GM12801 (cell line): Measurements from ENCODE around the gene FOXC2.
A peak's percentile ranks its signal among the peaks of the same experiment; 100 is the strongest.

Source experiments
- CTCF ChIP-seq: IDR thresholded peaks from one replicate; pipeline ENCODE4 v1.5.1; 2011; ENCODE audit warnings: control low read depth; ENCODE audit not compliant: insufficient read length; ENCODE audit errors: extremely low read depth

The FOXC2 gene

GRCh38 chr16:86559802-86560305 is 6.8 kb upstream of the FOXC2 start:
- no peak for TF ChIP-seq CTCF

DNA sequence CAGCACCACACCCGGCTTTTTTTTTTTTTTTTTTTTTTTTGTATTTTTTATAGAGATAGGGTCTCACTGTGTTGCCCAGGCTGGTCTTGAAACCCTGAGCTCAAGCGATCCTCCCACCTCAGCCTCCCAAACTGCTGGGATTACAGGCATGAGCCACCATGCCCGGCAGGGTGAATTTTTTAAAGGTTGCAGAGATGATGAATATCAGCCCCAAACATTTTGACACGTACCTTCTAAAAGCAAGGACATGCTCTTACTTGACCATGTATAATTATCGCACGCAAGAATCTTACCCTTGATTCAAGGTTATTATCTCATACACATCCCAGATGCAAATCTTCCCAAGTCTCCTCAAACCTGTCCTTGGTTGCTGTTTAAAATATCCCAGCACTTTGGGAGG is 4.3 kb upstream of the FOXC2 start:
- TF ChIP-seq CTCF: no peak

DNA sequence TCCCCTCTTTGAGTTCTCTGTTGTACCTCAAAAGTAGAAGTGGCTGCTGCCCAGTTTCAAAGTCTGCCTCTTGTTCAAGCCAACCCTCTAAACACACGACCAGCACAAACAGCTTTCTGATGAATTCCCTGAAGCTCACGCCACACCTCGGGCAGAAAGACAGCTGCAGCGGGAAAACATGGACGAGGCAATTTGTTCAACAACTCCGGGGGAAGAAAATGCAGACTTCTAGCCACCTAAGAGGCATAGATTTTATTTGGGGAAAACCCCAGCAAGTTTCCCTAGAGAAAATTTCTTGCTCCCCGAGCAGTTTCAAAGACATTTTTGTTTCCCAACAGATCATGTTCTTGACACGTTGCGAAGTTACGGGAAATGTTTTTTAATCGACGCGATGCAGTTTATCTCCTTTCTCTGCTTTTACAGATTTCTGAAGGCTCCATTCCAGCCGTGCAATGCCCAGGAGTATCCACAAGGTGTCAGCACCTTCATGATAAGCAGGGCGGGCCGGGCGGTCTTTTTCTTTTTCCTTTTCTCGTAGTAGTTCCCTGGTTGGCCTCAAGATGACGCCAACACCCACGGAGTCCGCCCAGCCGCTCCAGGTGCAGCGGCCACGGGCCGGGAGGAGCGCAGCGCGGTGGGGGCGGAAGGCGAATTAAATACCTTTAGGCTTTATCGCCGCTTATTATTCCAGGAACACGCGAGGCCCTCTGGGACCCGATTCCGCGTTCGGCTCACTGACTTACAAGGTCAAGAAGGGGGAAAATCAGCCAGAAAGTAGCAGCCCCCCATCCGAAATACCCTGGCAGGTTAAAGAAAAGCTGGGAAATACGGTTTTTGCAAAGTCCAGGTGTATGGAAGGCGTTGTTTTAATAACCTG is 2.9 kb upstream of the FOXC2 start:
- TF ChIP-seq CTCF: peak; percentile 85

DNA sequence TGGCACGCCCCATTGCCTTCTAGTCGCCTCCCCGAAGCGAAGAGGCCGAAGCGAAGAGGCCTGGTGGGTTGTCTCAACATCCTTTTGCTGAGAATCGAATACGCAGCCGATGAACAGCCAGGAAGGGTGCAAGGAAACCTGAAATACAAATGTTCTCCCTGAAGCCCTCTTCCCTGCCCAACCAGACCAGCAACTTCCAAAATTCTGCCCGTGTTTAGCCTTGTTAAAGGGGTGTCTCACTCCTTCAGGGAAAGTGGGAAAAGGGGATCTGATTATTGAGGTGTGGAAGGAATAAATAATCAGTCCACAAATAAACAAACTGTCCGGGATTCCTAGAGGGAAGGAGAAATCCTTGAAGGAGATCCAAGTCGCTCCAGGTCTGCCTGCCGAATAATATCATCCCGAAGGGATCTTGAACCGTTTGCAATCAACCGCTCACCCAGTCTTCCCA is 1.4 kb upstream of the FOXC2 start:
- TF ChIP-seq CTCF: no peak

DNA sequence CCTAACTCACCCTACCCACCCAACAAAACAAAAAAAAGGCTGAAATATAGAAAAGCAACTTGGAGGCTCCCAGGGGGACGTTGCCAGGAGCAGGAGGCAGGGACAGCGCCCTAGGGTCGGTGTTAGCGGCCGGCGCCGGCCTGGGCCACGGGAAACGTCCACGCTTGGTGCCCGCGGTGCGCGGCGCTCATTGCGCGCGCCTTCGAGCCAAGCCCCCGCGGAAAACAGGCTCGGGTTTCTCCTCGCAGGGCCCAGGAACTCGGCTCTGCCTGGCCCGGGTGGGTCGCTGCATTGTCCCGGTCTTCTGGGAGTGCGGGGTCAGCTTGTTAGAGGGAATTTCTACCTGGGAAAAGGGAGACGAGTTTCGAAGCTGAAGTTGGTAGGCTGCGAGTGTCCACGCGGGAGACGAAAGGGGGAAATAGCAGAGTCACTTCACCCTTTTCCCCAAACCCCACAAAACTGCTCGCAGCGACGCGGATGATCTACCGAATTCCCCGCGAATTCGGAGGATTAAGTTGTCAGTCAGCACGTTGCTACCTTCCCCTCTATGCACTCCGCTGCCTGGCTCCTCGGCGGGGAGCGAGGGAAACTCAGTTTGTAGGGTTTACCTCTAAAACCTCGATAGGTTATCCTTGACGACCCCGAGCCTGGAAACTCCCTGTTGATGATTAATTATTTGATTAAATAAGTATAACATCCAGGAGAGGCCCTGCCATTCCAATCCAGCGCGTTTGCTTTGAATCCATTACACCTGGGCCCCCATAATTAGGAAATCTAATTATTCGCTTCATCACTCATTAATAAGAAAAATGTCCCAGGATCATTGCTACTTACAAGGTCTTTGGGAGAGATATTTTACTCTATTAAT is 751 bp upstream of the FOXC2 start:
- TF ChIP-seq CTCF: no peak

DNA sequence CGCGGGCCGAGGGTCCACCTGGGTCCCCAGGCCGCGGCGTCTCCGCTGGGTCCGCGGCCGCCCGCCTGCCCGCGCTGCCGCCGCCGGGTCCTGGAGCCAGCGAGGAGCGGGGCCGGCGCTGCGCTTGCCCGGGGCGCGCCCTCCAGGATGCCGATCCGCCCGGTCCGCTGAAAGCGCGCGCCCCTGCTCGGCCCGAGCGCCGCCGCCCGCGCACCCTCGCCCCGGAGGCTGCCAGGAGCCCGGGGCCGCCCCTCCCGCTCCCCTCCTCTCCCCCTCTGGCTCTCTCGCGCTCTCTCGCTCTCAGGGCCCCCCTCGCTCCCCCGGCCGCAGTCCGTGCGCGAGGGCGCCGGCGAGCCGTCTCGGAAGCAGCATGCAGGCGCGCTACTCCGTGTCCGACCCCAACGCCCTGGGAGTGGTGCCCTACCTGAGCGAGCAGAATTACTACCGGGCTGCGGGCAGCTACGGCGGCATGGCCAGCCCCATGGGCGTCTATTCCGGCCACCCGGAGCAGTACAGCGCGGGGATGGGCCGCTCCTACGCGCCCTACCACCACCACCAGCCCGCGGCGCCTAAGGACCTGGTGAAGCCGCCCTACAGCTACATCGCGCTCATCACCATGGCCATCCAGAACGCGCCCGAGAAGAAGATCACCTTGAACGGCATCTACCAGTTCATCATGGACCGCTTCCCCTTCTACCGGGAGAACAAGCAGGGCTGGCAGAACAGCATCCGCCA is 504 bp downstream of the FOXC2 start:
- TF ChIP-seq CTCF: no peak
